ENCODE measurements around the gene DLEC1.
A peak's percentile ranks its signal among the peaks of the same experiment; 100 is the strongest.

Gene DLEC1

GRCh38 chr3:38002940-38003339, 36.1 kb upstream of the DLEC1 start:
- DNase-seq (ENCODE audit: low read depth), result no peak

- DNase-seq (ENCODE audit: low read depth), result peak; percentile 56
Observed at GRCh38 chr3:38003371-38003816, 35.6 kb upstream of the DLEC1 start.

DNA sequence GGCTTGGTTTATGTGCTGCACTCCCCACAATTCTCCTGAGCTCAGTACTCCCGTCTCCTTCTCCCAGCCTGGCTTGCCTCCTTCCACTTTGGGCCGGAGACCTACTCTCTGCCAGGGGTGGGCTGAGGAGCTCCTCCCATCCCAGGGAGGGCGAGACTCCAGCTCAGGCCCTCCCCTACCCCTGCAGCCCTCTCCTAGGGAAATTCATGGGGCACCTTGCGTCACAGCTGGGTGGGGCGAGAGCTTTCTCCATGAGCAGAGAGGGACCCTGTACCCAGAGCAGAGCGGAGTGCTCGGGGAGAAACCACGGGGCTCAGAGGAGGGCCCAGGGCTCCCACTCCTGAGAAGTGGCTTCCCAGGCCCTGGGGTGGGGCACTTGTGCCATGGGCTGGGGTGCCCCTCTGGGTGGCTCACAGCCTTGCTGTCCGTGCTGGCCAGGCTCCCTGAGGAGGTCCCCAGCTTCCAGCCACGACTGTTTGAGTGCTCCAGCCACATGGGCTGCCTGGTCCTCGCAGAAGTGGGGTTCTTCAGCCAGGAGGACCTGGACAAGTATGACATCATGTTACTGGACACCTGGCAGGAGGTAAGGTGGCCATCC, 35.1 kb upstream of the DLEC1 start:
- DNase-seq (ENCODE audit: low read depth), result no peak

DNA sequence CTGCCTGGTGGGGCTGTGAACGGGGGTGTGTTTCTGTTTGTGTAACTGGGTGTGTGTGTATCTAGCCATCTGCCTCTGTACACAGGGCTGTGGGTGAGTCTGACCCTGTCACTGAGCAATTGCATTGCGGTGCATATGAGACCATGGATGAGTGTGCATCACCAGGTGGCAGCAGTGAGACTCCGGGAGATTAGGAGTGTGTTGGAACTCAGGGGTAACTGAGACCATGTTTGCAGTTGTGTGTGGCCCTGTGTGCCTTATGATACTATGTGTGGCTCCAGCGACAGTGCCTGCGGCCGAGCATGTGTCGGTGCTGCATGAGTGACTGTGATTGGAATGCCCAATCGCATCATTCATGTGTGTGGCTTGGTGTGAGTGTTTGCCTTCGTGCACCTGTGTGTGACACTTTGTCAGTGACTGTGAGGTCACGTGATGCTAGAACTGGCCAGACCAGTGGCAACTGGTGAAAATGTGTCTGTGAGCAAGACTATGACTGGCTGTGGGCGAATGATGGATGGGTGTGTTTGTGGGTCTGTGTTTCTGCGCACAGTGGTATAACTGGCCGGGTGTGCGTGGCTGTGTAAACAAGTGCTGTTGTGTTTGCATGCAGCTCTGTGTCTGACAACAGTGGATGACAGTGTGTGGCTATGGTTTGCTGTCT, 34.5 kb upstream of the DLEC1 start:
- DNase-seq (ENCODE audit: low read depth), result no peak

GRCh38 chr3:38005076-38006020, 33.7 kb upstream of the DLEC1 start:
- no peak for DNase-seq (ENCODE audit: low read depth)

GRCh38 chr3:38006031-38006430, 33.0 kb upstream of the DLEC1 start:
- DNase-seq (ENCODE audit: low read depth), result no peak

- no peak for DNase-seq (ENCODE audit: low read depth)
Observed at GRCh38 chr3:38006445-38006995, 32.5 kb upstream of the DLEC1 start.

DNA sequence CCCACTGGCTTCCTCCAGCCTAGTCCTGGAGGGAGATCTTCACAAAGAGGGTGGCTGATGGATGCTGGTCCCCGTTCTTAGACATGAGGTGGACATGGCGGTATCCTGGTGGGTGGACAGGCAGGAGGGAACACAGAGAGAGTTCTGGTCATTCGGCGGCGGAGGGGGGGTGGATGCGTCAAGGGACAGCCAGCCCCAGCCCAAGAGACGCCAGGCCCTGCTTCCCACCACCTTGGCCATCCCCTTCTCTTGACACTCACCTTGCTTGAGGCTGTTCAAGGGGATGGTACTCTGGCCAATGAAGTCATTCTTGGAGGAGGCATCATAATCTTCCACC, 31.3 kb upstream of the DLEC1 start:
- DNase-seq (ENCODE audit: low read depth), result no peak

- no peak for DNase-seq (ENCODE audit: low read depth)
Observed at GRCh38 chr3:38008191-38008701, 30.8 kb upstream of the DLEC1 start.

DNA sequence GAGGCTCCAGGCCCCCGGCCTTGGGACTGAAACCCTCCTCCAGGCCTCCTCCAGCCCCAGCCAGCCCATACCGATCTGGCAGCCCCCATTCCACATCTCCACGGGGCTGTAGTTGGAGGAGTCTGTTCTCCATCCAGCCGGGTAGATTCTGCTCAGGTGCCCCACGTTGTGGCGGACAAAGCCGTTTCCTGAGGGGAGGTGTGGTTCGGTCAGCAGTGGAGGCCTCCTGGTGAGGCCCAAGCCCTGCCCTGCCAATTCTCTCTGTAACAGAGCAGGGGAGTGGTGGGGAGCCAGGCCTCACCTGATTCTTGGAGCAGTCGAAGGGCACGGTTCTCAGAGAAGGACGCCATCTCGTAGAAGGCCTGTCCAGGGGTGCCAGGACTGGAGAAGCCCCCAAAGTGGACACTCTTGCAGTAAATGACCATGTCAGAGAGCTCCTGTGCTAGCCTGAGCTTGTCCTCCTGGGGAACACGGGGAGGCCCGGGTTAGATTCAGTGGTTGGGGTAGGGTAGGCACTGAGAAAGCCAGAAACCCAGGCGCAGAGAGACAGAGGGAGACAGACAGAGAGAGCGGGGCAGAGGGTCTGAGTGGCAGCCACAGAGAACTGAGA, 29.9 kb upstream of the DLEC1 start:
- no peak for DNase-seq (ENCODE audit: low read depth)

GRCh38 chr3:38009807-38010591, 29.0 kb upstream of the DLEC1 start:
- no peak for DNase-seq (ENCODE audit: low read depth)

GRCh38 chr3:38011111-38011510, 27.9 kb upstream of the DLEC1 start:
- no peak for DNase-seq (ENCODE audit: low read depth)

- no peak for DNase-seq (ENCODE audit: low read depth)
Observed at GRCh38 chr3:38015485-38015884, 23.5 kb upstream of the DLEC1 start.

DNA sequence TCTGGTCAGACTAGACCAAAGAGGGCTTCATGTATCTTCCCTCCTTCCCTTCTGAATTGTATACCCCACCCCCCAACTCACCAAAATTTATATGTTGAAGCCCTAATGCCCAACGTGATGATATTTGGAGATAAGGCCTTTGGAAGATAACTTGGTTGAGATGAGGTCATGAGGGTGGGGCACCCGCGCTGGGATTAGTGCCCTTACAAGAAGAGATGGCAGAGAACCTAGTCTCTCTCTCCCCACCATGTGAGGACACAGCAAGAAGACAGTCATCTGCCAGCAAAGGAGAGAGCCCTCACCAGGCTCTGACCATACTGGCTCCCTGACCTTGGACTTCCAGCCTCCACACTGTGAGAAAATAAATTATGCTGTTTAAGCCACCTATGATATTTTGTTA, 23.0 kb upstream of the DLEC1 start:
- no peak for DNase-seq (ENCODE audit: low read depth)

DNA sequence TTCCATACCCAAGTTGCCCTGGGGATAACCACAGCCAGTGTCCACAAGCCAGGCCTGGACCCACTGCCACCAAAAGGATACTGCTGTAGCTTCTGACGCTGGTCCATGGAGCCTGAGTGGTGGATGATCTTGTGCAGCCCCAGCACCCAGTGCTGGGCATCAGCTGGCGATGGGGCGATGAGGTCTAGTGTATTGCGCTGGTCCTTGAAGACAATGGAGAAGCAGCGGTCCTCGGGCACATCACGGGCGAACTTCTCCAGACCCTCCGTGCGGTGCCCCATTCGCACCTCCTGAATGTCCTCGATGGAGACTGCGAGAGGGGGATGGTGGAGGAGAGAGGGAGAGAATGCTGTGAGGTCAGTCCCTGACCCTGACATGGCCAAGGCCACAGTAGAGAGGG, 22.6 kb upstream of the DLEC1 start:
- no peak for DNase-seq (ENCODE audit: low read depth)

- DNase-seq (ENCODE audit: low read depth), result no peak
Observed at GRCh38 chr3:38016847-38017444, 22.1 kb upstream of the DLEC1 start.

- no peak for DNase-seq (ENCODE audit: low read depth)
Observed at GRCh38 chr3:38017445-38018295, 21.3 kb upstream of the DLEC1 start.

GRCh38 chr3:38018296-38019266, 20.4 kb upstream of the DLEC1 start:
- no peak for DNase-seq (ENCODE audit: low read depth)

Data from activated T-cell treated with anti-CD3 and anti-CD28 coated beads for 48 hours (primary cell).